ENCODE data around the gene TBKBP1.

TBKBP1 gene

GRCh38 chr17:47713980-47714700, 20.2 kb downstream of the TBKBP1 start:
- in situ Hi-C loops (cut with MboI; ENCODE audit: low sequenced_read_pairs): no loop called here

- in situ Hi-C loops (cut with MboI; ENCODE audit: low sequenced_read_pairs): no loop called here
These were observed 20.9 kb downstream of the TBKBP1 start for GRCh38 chr17:47714773-47715396.

GRCh38 chr17:47715669-47716325, 21.8 kb downstream of the TBKBP1 start:
- in situ Hi-C loops (cut with MboI; ENCODE audit: low sequenced_read_pairs): no loop called here

GRCh38 chr17:47716375-47716774, 22.4 kb downstream of the TBKBP1 start:
- in situ Hi-C loops (cut with MboI; ENCODE audit: low sequenced_read_pairs): no loop called here

- in situ Hi-C loops (cut with MboI; ENCODE audit: low sequenced_read_pairs): no loop called here
These were observed 23.3 kb downstream of the TBKBP1 start for GRCh38 chr17:47717261-47717697.

- in situ Hi-C loops (cut with MboI; ENCODE audit: low sequenced_read_pairs): no loop called here
These were observed 24.1 kb downstream of the TBKBP1 start for GRCh38 chr17:47717979-47718621.

- in situ Hi-C loops (cut with MboI; ENCODE audit: low sequenced_read_pairs): no loop called here
These were observed 24.9 kb downstream of the TBKBP1 start for GRCh38 chr17:47718634-47719405.

GRCh38 chr17:47719411-47720152, 25.6 kb downstream of the TBKBP1 start:
- in situ Hi-C loops (cut with MboI; ENCODE audit: low sequenced_read_pairs): no loop called here

- in situ Hi-C loops (cut with MboI; ENCODE audit: low sequenced_read_pairs): no loop called here
These were observed 26.2 kb downstream of the TBKBP1 start for GRCh38 chr17:47720196-47720595.

- in situ Hi-C loops (cut with MboI; ENCODE audit: low sequenced_read_pairs): no loop called here
These were observed 27.0 kb downstream of the TBKBP1 start for GRCh38 chr17:47720754-47721533.

- in situ Hi-C loops (cut with MboI; ENCODE audit: low sequenced_read_pairs): no loop called here
These were observed 27.8 kb downstream of the TBKBP1 start for GRCh38 chr17:47721725-47722124.

- in situ Hi-C loops (cut with MboI; ENCODE audit: low sequenced_read_pairs): no loop called here
These were observed 30.7 kb downstream of the TBKBP1 start for GRCh38 chr17:47724705-47725104.

- in situ Hi-C loops (cut with MboI; ENCODE audit: low sequenced_read_pairs): no loop called here
These were observed 31.6 kb downstream of the TBKBP1 start for GRCh38 chr17:47725446-47726111.

GRCh38 chr17:47726796-47727703, 33.1 kb downstream of the TBKBP1 start:
- in situ Hi-C loops (cut with MboI; ENCODE audit: low sequenced_read_pairs): no loop called here

- in situ Hi-C loops (cut with MboI; ENCODE audit: low sequenced_read_pairs): no loop called here
These were observed 33.7 kb downstream of the TBKBP1 start for GRCh38 chr17:47727704-47728036.

- in situ Hi-C loops (cut with MboI; ENCODE audit: low sequenced_read_pairs): no loop called here
These were observed 34.4 kb downstream of the TBKBP1 start for GRCh38 chr17:47728214-47728877.

- in situ Hi-C loops (cut with MboI; ENCODE audit: low sequenced_read_pairs): no loop called here
These were observed 35.5 kb downstream of the TBKBP1 start for GRCh38 chr17:47729476-47729875.

Measured in HL-60/S4 (cell line).